ENCODE results near the gene UBE2Q2.
"Not testable (repeated sequence)": the region's sequence is repeated elsewhere in the genome, so short reads cannot be mapped to it uniquely, and the experiment has no call there.

The UBE2Q2 gene

GRCh38 chr15:75895731-75896130, 52.5 kb downstream of the UBE2Q2 start:
- TF ChIP-seq CTCF (IDR thresholded peaks at IDR 0.05; ENCODE audit: insufficient read depth, low read depth, low read length, missing control alignments) = no peak
- H3K4me3 ChIP-seq (ENCODE audit: low read depth, low read length) = no peak overlapping the region
- no peak for DNase-seq (ENCODE audit: low read depth)

GRCh38 chr15:75900577-75900976, 57.3 kb downstream of the UBE2Q2 start:
- TF ChIP-seq CTCF (IDR thresholded peaks at IDR 0.05; ENCODE audit: insufficient read depth, low read depth, low read length, missing control alignments) = no peak

GRCh38 chr15:75902129-75902557, 58.9 kb downstream of the UBE2Q2 start:
- H3K4me3 ChIP-seq (ENCODE audit: low read depth, low read length) = no peak overlapping the region
- no peak for DNase-seq (ENCODE audit: low read depth)
- TF ChIP-seq CTCF (IDR thresholded peaks at IDR 0.05; ENCODE audit: insufficient read depth, low read depth, low read length, missing control alignments) = no peak

More at GRCh38 chr15:75900577-75900976, 57.3 kb downstream of the UBE2Q2 start:
- DNase-seq (ENCODE audit: low read depth) = no peak
- H3K4me3 ChIP-seq (ENCODE audit: low read depth, low read length) = no peak overlapping the region

GRCh38 chr15:75903331-75904239, 60.3 kb downstream of the UBE2Q2 start, which contains the start of gene FBXO22:
FBXO22 (plus strand) TSS chr15:75903878; CDS start chr15:75903964, 86 bp downstream.
- no peak for TF ChIP-seq CTCF (IDR thresholded peaks at IDR 0.05; ENCODE audit: insufficient read depth, low read depth, low read length, missing control alignments)
- H3K4me3 ChIP-seq (ENCODE audit: low read depth, low read length) = peak within 1 kb of the TSS; percentile 92
- DNase-seq (ENCODE audit: low read depth) = peak; percentile 95

GRCh38 chr15:75905231-75905630, 62.0 kb downstream of the UBE2Q2 start:
- H3K4me3 ChIP-seq (ENCODE audit: low read depth, low read length) = peak overlapping the region; percentile 18; the same call in 1 of the 2 replicates
- DNase-seq (ENCODE audit: low read depth) = no peak
- no peak for TF ChIP-seq CTCF (IDR thresholded peaks at IDR 0.05; ENCODE audit: insufficient read depth, low read depth, low read length, missing control alignments)

GRCh38 chr15:75910355-75910754, 67.1 kb downstream of the UBE2Q2 start:
- not testable (repeated sequence) for H3K4me3 ChIP-seq (ENCODE audit: low read depth, low read length); DNase-seq (ENCODE audit: low read depth)

- no peak for DNase-seq (ENCODE audit: low read depth)
- no peak for TF ChIP-seq CTCF (IDR thresholded peaks at IDR 0.05; ENCODE audit: insufficient read depth, low read depth, low read length, missing control alignments)
- H3K4me3 ChIP-seq (ENCODE audit: low read depth, low read length) = no peak overlapping the region
Measured at GRCh38 chr15:75916978-75917377, 73.7 kb downstream of the UBE2Q2 start.

Measured in GM12865 (cell line).